HepG2 (cell line): ENCODE results near the gene TRPM5. TPM values are rescaled to one million over a fixed set of nuclear protein-coding genes. Genes with fewer than 3 reads are reported as not detected.

ENCODE experiments used
- CTCF ChIP-seq: sonication (generic); formaldehyde crosslinking; IDR thresholded peaks from 2 replicates; pipeline ENCODE4 v1.5.0; 2020; ENCODE audit warnings: mild to moderate bottlenecking, missing genetic modification reagents, moderate library complexity
- DPF2 ChIP-seq: sonication (generic); formaldehyde crosslinking; IDR thresholded peaks from 2 replicates; pipeline ENCODE4 v1.4.0; 2020; ENCODE audit warnings: mild to moderate bottlenecking, low read depth, missing genetic modification reagents, borderline replicate concordance
- FOXK1 ChIP-seq: sonication (generic); formaldehyde crosslinking; IDR thresholded peaks from 2 replicates; pipeline ENCODE4 v1.4.0; 2020; ENCODE audit warnings: low read depth, missing genetic modification reagents, borderline replicate concordance
- KDM5B ChIP-seq: sonication (generic); formaldehyde crosslinking; IDR thresholded peaks from 2 replicates; pipeline ENCODE4 v1.4.0; 2020; ENCODE audit warnings: missing genetic modification reagents, mild to moderate bottlenecking, borderline replicate concordance
- MAZ ChIP-seq, 2 experiments: sonication (generic) in 1 of 2; formaldehyde crosslinking in 1 of 2; IDR thresholded peaks; 2 replicates each; pipeline versions ENCODE4 v1.5.0 to v1.6.1; 2012 to 2020; ENCODE audit warnings: low read depth in 2 of 2, mild to moderate bottlenecking in 2 of 2, borderline replicate concordance in 1 of 2, improper control_type of control experiment in 1 of 2, low read length in 1 of 2, missing genetic modification reagents in 1 of 2, moderate library complexity in 1 of 2
- MLXIP ChIP-seq: sonication (generic); formaldehyde crosslinking; IDR thresholded peaks from 2 replicates; pipeline ENCODE4 v1.9.0; 2021; ENCODE audit warnings: missing genetic modification reagents, borderline replicate concordance
- PAF1 ChIP-seq: IDR thresholded peaks from 2 replicates; pipeline ENCODE4 v1.6.1; 2016; ENCODE audit warnings: missing genetic modification reagents, missing compliant biosample characterization
- PAWR ChIP-seq: sonication (generic); formaldehyde crosslinking; IDR thresholded peaks from 2 replicates; pipeline ENCODE4 v1.4.0; 2020; ENCODE audit warnings: missing genetic modification reagents, mild to moderate bottlenecking, borderline replicate concordance
- REPIN1 ChIP-seq: sonication (generic); formaldehyde crosslinking; IDR thresholded peaks from 2 replicates; pipeline ENCODE4 v1.8.0; 2022; ENCODE audit warnings: missing genetic modification reagents, low read depth, mild to moderate bottlenecking, borderline replicate concordance
- RXRA ChIP-seq: sonication (generic); formaldehyde crosslinking; IDR thresholded peaks from 2 replicates; pipeline ENCODE4 v1.5.1; 2020; ENCODE audit warnings: missing genetic modification reagents
- RXRB ChIP-seq: IDR thresholded peaks from 2 replicates; pipeline ENCODE4 v1.6.1; 2016; ENCODE audit warnings: borderline replicate concordance, missing genetic modification reagents, missing compliant biosample characterization
- TBX3 ChIP-seq: fragments of 450-650 bp; IDR thresholded peaks from 2 replicates; pipeline ENCODE4 v1.6.1; 2017; ENCODE audit warnings: antibody characterized with exemption, mild to moderate bottlenecking, inconsistent platforms, borderline replicate concordance
- TGIF2 ChIP-seq: IDR thresholded peaks from 2 replicates; pipeline ENCODE4 v1.6.1; 2016; ENCODE audit warnings: control low read depth, missing compliant biosample characterization
- THAP11 ChIP-seq: IDR thresholded peaks from 2 replicates; pipeline ENCODE4 v1.6.1; 2016; ENCODE audit warnings: missing biosample characterization, missing genetic modification reagents
- U2AF2 ChIP-seq: fragments of 200-400 bp; formaldehyde crosslinking; IDR thresholded peaks from 2 replicates; pipeline ENCODE4 v1.6.1; 2017; ENCODE audit warnings: low read depth, mild to moderate bottlenecking, low read length
- ZBTB8A ChIP-seq: sonication (generic); formaldehyde crosslinking; IDR thresholded peaks from 2 replicates; pipeline ENCODE4 v1.4.0; 2020; ENCODE audit warnings: mild to moderate bottlenecking, low read depth, missing genetic modification reagents, borderline replicate concordance
- ZFP41 ChIP-seq: sonication (generic); formaldehyde crosslinking; IDR thresholded peaks from 2 replicates; pipeline ENCODE4 v1.4.0; 2020; ENCODE audit warnings: mild to moderate bottlenecking, missing genetic modification reagents, borderline replicate concordance
- ZNF12 ChIP-seq: sonication (generic); formaldehyde crosslinking; IDR thresholded peaks from 2 replicates; pipeline ENCODE4 v1.5.0; 2020; ENCODE audit warnings: missing genetic modification reagents
- ZNF788 ChIP-seq: sonication (generic); formaldehyde crosslinking; IDR thresholded peaks from 2 replicates; pipeline ENCODE4 v1.5.0; 2020; ENCODE audit warnings: mild to moderate bottlenecking, missing genetic modification reagents, borderline replicate concordance
- polyA plus RNA-seq, 8 experiments: library from polyadenylated mRNA; depleted of rRNA in 3 of 8; stranded (reverse) in 7 of 8; unstranded in 1 of 8; fragments of >200 nt; fragmentation: Illumina TruSeq in 4 of 8; extraction: Trizol in 4 of 8; gene quantifications; 2 replicates each; pipeline versions ENCODE4 v1.2.1 to v1.2.3, GENCODE V29; 2011 to 2016; ENCODE audit warnings: low read depth in 4 of 8, missing spikeins in 1 of 8, mixed read lengths in 1 of 8; ENCODE audit not compliant: insufficient read depth in 1 of 8
- total RNA-seq, 5 experiments: library from RNA; depleted of rRNA; stranded (reverse); fragments of >200 nt; fragmentation: Illumina TruSeq; extraction: Trizol; gene quantifications; 2 replicates each; pipeline ENCODE4 v1.2.3, GENCODE V29; 2016; ENCODE audit warnings: low read depth in 1 of 5
- TF ChIP-seq, protein P1 (sequence below): sonication (generic); formaldehyde crosslinking; IDR thresholded peaks from 2 replicates; pipeline ENCODE4 v1.4.0; 2020; ENCODE audit warnings: missing genetic modification reagents, mild to moderate bottlenecking, borderline replicate concordance

The TRPM5 gene
- total and polyA plus RNA-seq, 2 of the 13 experiments (the other 11 are each of a cell fraction or from before 2014, with no cell fraction given): 0.12 TPM; not detected in 1

GRCh38 chr11:2400069-2400761 lies 44.1 kb downstream of the TRPM5 start, which contains the start of gene TSSC4 (continued):
- TF ChIP-seq CTCF (peak; percentile 100), DPF2 (CRISPR knock-in tag) (no peak), KDM5B (peak; percentile 85; the same call in 1 of the 2 replicates), ZFP41 (peak; percentile 93; the same call in 1 of the 2 replicates), TBX3 (peak; percentile 41; the same call in 1 of the 2 replicates), RXRB (0 out of 2 replicates have a peak, but pooled peaks have one; percentile 39), ZNF788 (peak; percentile 96; the same call in 1 of the 2 replicates), U2AF2 (no peak), ZBTB8A (CRISPR knock-in tag) (no peak), RXRA (peak; percentile 77), PAWR (CRISPR knock-in tag) (0 out of 2 replicates have a peak, but pooled peaks have one; percentile 23), REPIN1 (CRISPR knock-in tag) (peak; percentile 91), FOXK1 (peak; percentile 94), TGIF2 (0 out of 2 replicates have a peak, but pooled peaks have one; percentile 33), THAP11 (CRISPR knock-in tag) (peak; percentile 98), ZNF12 (CRISPR knock-in tag) (0 out of 2 replicates have a peak, but pooled peaks have one; percentile 19), MAZ (IDR thresholded peaks at IDR 0.05; ENCODE audit: borderline replicate concordance, low read depth, low read length) (peak; percentile 73; the same call in 1 of the 2 replicates), MAZ (CRISPR knock-in tag; IDR thresholded peaks at IDR 0.05; ENCODE audit: low read depth) (peak; percentile 96), PAF1 (CRISPR knock-in tag) (no peak), MLXIP (CRISPR knock-in tag) (no peak)
- TF ChIP-seq, protein P1, sequence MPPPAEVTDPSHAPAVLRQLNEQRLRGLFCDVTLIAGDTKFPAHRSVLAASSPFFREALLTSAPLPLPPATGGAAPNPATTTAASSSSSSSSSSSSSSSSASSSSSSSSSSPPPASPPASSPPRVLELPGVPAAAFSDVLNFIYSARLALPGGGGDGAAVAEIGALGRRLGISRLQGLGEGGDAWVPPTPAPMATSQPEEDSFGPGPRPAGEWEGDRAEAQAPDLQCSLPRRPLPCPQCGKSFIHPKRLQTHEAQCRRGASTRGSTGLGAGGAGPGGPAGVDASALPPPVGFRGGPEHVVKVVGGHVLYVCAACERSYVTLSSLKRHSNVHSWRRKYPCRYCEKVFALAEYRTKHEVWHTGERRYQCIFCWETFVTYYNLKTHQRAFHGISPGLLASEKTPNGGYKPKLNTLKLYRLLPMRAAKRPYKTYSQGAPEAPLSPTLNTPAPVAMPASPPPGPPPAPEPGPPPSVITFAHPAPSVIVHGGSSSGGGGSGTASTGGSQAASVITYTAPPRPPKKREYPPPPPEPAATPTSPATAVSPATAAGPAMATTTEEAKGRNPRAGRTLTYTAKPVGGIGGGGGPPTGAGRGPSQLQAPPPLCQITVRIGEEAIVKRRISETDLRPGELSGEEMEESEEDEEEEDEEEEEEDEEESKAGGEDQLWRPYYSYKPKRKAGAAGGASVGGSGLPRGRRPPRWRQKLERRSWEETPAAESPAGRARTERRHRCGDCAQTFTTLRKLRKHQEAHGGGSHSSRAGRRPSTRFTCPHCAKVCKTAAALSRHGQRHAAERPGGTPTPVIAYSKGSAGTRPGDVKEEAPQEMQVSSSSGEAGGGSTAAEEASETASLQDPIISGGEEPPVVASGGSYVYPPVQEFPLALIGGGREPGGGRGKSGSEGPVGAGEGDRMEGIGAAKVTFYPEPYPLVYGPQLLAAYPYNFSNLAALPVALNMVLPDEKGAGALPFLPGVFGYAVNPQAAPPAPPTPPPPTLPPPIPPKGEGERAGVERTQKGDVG: 0 out of 2 replicates have a peak, but pooled peaks have one; percentile 77
